ENCODE data around the gene PARD3.

GRCh38 chr10:34756584-34756983 is 58.5 kb downstream of the PARD3 start:
- TF ChIP-seq, protein P1, sequence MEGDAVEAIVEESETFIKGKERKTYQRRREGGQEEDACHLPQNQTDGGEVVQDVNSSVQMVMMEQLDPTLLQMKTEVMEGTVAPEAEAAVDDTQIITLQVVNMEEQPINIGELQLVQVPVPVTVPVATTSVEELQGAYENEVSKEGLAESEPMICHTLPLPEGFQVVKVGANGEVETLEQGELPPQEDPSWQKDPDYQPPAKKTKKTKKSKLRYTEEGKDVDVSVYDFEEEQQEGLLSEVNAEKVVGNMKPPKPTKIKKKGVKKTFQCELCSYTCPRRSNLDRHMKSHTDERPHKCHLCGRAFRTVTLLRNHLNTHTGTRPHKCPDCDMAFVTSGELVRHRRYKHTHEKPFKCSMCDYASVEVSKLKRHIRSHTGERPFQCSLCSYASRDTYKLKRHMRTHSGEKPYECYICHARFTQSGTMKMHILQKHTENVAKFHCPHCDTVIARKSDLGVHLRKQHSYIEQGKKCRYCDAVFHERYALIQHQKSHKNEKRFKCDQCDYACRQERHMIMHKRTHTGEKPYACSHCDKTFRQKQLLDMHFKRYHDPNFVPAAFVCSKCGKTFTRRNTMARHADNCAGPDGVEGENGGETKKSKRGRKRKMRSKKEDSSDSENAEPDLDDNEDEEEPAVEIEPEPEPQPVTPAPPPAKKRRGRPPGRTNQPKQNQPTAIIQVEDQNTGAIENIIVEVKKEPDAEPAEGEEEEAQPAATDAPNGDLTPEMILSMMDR (IDR thresholded peaks at IDR 0.05): no peak
- TF ChIP-seq POLR2A (IDR thresholded peaks at IDR 0.05): no peak
- TF ChIP-seq POLR2AphosphoS5 (IDR thresholded peaks at IDR 0.05): no peak
